GM23338 (cell line): ENCODE results near the gene TMEM9.

Experiments used
- CTCF ChIP-seq, 2 experiments: fragments of 200-600 bp in 1 of 2; sonication (generic) in 1 of 2; conservative IDR thresholded peaks; 2 replicates each; pipeline versions ENCODE4 v1.5.1 to v1.6.1; 2016 to 2017; ENCODE audit warnings: antibody characterized with exemption in 2 of 2, low read depth in 2 of 2, mild to moderate bottlenecking in 2 of 2, moderate library complexity in 1 of 2
- EZH2 ChIP-seq: fragments of 200-600 bp; sonication (generic); IDR thresholded peaks from one replicate; pipeline ENCODE4 v1.8.0; 2017; ENCODE audit warnings: antibody characterized with exemption, mild to moderate bottlenecking, low read depth; ENCODE audit not compliant: unreplicated experiment
- EZH2phosphoT487 ChIP-seq: fragments of 200-600 bp; sonication (generic); IDR thresholded peaks from one replicate; pipeline ENCODE4 v1.8.1; 2018; ENCODE audit warnings: antibody characterized with exemption; ENCODE audit not compliant: unreplicated experiment
- POLR2AphosphoS5 ChIP-seq: IDR thresholded peaks from 2 replicates; pipeline ENCODE4 v1.6.1; 2016; ENCODE audit warnings: antibody characterized with exemption, low read depth
- REST ChIP-seq: IDR thresholded peaks from one replicate; pipeline ENCODE4 v1.6.1; 2018; ENCODE audit warnings: antibody characterized with exemption; ENCODE audit not compliant: unreplicated experiment
- ZNF114 ChIP-seq: fragments of 250-450 bp; sonication (Bioruptor Pico); IDR thresholded peaks from 2 replicates; pipeline ENCODE4 v1.5.0; 2020; ENCODE audit warnings: mild to moderate bottlenecking, moderate library complexity

GRCh38 chr1:201088395-201088794 lies 65.9 kb downstream of the TMEM9 start:
- no peak for TF ChIP-seq CTCF (conservative IDR thresholded peaks at IDR 0.05; ENCODE audit: low read depth in 2 of 2)
- TF ChIP-seq POLR2AphosphoS5: no peak
- no peak for TF ChIP-seq EZH2
- no peak for TF ChIP-seq REST
- no peak for TF ChIP-seq EZH2phosphoT487
- TF ChIP-seq ZNF114 (CRISPR knock-in tag): no peak
